MCF 10A (cell line): Measurements from ENCODE around the gene KLHL35. TPM values are rescaled to one million over a fixed set of nuclear protein-coding genes. Genes with fewer than 3 reads are reported as not detected.
A peak's percentile ranks its signal among the peaks of the same experiment; 100 is the strongest.

Experiments
- BruUV-seq: library from RNA; stranded (reverse); fragments of 400-500 nt; replicated peaks from 2 replicates; lab custom pipeline; 2021; lab: Mats Ljungman, UMichigan
- CTCF ChIA-PET: fragments of 300-600 bp; sonication (Branson Sonifier 250); formaldehyde crosslinking; extraction: SDS; loops from one replicate; lab custom pipeline; 2021; ENCODE audit warnings: antibody characterized with exemption, inconsistent platforms; lab: Yijun Ruan, JAX
- POLR2A ChIA-PET: fragments of 300-600, 350-650 bp; sonication (Branson Sonifier 250); formaldehyde crosslinking; extraction: SDS; loops from one replicate; lab custom pipeline; 2020; ENCODE audit warnings: antibody characterized with exemption, inconsistent platforms; lab: Yijun Ruan, JAX
- DNase-seq: peaks from one replicate; pipeline ENCODE4 v3.0.0-alpha.2; 2018; ENCODE audit not compliant: unreplicated experiment
- H3K27ac Mint-ChIP-seq: one replicate; pipeline ENCODE4 v1.8.0; 2022; ENCODE audit warnings: mild to moderate bottlenecking, low read depth, mixed read lengths; ENCODE audit not compliant: unreplicated experiment
- H3K27me3 Mint-ChIP-seq: one replicate; pipeline ENCODE4 v1.8.0; 2022; ENCODE audit warnings: mixed read lengths; ENCODE audit not compliant: insufficient read depth, unreplicated experiment
- H3K36me3 Mint-ChIP-seq: one replicate; pipeline ENCODE4 v1.8.0; 2022; ENCODE audit warnings: mild to moderate bottlenecking, moderate library complexity, mixed read lengths; ENCODE audit not compliant: insufficient read depth, unreplicated experiment
- H3K4me1 Mint-ChIP-seq: one replicate; pipeline ENCODE4 v1.8.0; 2022; ENCODE audit warnings: mixed read lengths; ENCODE audit not compliant: insufficient read depth, unreplicated experiment
- H3K4me3 Mint-ChIP-seq: one replicate; pipeline ENCODE4 v1.8.0; 2022; ENCODE audit warnings: mild to moderate bottlenecking, moderate library complexity, mixed read lengths; ENCODE audit not compliant: unreplicated experiment
- H3K9me3 Mint-ChIP-seq: one replicate; pipeline ENCODE4 v1.8.0; 2022; ENCODE audit warnings: mixed read lengths; ENCODE audit not compliant: unreplicated experiment
- intact Hi-C: fragments of 100-400 bp; cut with micrococcal nuclease; formaldehyde crosslinking; loops from 2 replicates; pipeline ENCODE4 v1.14.1; 2022
- total RNA-seq: library from RNA; stranded (reverse); gene quantifications from 2 replicates; pipeline ENCODE4 v1.2.3, GENCODE V29; 2022
- TF ChIP-seq, protein P1 (sequence below): fragments of 200-600 bp; IDR thresholded peaks from one replicate; pipeline ENCODE4 v1.8.0; 2022; ENCODE audit warnings: antibody characterized with exemption, mild to moderate bottlenecking; ENCODE audit not compliant: unreplicated experiment

Gene KLHL35
- total RNA-seq, 1 experiment from 2014 or later: not detected

DNA sequence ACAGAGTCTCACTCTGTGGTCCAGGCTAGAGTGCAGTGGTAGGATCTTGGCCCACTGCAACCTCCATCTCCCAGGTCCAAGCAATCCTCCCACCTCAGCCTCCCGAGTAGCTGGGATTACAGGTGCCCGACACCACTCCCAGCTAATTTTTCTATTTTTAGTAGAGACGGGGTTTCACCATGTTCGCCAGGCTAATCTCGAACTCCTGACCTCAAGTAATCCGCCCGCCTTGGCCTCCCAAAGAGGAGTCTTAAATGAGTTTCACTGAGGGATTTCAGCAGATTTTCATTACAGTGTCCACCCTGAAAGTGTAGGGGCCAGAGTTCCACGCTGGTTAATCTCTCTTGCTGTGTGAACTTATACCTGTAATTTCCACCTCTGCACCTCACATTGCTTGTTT lies 34.1 kb downstream of the KLHL35 start:
- Mint-ChIP-seq H3K36me3 (peaks cover 46% of the 10 kb centered on the region), H3K4me3 (peak overlapping the region; percentile 95), H3K4me1 (peaks cover 25% of the 10 kb centered on the region), H3K27me3 (no peaks in the 10 kb centered on the region), H3K27ac (peak overlapping the region; percentile 99), H3K9me3 (no peaks in the 10 kb centered on the region)
- intact Hi-C loops: no loop called here
- POLR2A ChIA-PET: interaction anchor here (0.6 to 3.2 kb wide), 6 partner anchors 9 to 461 kb away, joined by 3 to 15 read pairs (median 8); partner anchors contain the start of gene SERPINH1
- BruUV-seq: no TSS peak
- CTCF ChIA-PET: interaction anchor here (0.6 to 2.6 kb wide), 6 partner anchors 9 to 1843 kb away, joined by 3 to 19 read pairs (median 5); no protein-coding TSS in a partner anchor
- TF ChIP-seq, protein P1, sequence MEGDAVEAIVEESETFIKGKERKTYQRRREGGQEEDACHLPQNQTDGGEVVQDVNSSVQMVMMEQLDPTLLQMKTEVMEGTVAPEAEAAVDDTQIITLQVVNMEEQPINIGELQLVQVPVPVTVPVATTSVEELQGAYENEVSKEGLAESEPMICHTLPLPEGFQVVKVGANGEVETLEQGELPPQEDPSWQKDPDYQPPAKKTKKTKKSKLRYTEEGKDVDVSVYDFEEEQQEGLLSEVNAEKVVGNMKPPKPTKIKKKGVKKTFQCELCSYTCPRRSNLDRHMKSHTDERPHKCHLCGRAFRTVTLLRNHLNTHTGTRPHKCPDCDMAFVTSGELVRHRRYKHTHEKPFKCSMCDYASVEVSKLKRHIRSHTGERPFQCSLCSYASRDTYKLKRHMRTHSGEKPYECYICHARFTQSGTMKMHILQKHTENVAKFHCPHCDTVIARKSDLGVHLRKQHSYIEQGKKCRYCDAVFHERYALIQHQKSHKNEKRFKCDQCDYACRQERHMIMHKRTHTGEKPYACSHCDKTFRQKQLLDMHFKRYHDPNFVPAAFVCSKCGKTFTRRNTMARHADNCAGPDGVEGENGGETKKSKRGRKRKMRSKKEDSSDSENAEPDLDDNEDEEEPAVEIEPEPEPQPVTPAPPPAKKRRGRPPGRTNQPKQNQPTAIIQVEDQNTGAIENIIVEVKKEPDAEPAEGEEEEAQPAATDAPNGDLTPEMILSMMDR: no peak
- no peak for DNase-seq

DNA sequence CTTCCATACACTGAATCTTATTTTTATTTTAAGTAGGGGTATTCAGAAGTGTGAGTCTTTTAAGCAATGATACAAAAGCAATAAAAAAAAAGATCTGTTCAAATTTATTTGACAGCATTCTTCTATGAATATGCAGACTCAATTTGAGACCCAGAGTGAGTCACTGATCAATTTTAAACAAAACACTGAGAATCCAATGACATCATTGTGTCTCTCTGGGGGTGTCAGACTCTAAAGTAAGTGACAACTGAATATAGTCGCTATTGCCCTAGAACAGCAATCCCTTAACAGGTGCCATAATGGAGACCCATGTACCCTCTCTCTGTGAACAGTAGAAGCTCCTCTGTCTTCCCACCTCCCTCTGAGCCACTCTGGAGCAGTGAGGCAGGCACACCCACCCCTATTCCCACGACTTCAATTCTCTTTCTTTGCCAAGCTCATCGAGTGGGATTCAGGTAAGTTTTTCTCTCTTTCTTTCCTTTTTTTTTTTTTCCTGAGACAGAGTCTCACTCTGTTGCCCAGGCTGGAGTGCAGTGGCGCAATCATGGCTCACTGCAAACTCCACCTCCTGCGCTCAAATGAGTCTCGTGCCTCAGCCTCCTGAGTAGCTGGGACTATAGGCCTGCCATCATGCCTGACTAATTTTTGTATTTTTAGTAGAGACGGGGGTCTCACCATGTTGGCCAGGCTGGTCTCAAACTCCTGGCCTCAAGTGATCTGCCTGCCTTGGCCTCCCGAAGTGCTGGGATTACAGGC lies 38.7 kb downstream of the KLHL35 start:
- no peaks in the 10 kb centered on the region for H3K4me1 Mint-ChIP-seq
- no peak for DNase-seq
- no TSS peak for BruUV-seq
- H3K9me3 Mint-ChIP-seq: no peaks in the 10 kb centered on the region
- intact Hi-C loops: no loop called here
- no peak overlapping the region for H3K27ac Mint-ChIP-seq
- H3K4me3 Mint-ChIP-seq: no peak overlapping the region
- H3K36me3 Mint-ChIP-seq: peaks cover 3% of the 10 kb centered on the region
- H3K27me3 Mint-ChIP-seq: no peaks in the 10 kb centered on the region
- ChIA-PET POLR2A (no interaction called here), CTCF (interaction anchor here (0.8 kb wide), 1 partner anchor 136 kb away, joined by 3 read pairs; no protein-coding TSS in a partner anchor)
- TF ChIP-seq, protein P1: no peak

- no TSS peak for BruUV-seq
- no peaks in the 10 kb centered on the region for H3K27me3 Mint-ChIP-seq
- H3K36me3 Mint-ChIP-seq: no peaks in the 10 kb centered on the region
- no peak overlapping the region for H3K4me3 Mint-ChIP-seq
- POLR2A ChIA-PET: interaction anchor here (1.6 to 3.3 kb wide), 2 partner anchors 11 to 110 kb away, joined by 6 to 15 read pairs; no protein-coding TSS in a partner anchor
- no peaks in the 10 kb centered on the region for H3K4me1 Mint-ChIP-seq
- no peak overlapping the region for H3K27ac Mint-ChIP-seq
- intact Hi-C loops: loop anchor here (2.0 kb wide), 1 partner anchor 55 kb away; no protein-coding TSS in a partner anchor
- TF ChIP-seq, protein P1: no peak
- no peak for DNase-seq
- CTCF ChIA-PET: interaction anchor here (0.6 to 13.7 kb wide), 12 partner anchors 8 to 431 kb away, joined by 3 to 453 read pairs (median 14); no protein-coding TSS in a partner anchor
- H3K9me3 Mint-ChIP-seq: no peaks in the 10 kb centered on the region
Observed at GRCh38 chr11:75389925-75390324, 43.1 kb downstream of the KLHL35 start.

DNA sequence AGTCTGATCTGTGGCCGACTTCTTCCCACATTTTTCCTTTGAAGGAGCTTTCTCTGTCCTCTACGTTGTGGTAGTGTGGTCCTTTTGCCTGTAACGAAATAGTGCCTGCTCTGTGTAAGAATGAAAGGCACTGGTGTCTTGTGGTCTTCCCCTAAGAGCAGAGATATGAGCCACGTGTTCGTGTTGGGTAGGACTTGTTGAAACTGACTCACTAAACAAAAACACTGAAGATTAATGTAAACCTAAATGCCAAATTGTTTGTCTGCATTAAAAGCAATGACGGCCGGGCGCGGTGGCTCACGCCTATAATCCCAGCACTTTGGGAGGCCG lies 43.8 kb downstream of the KLHL35 start:
- DNase-seq: no peak
- intact Hi-C loops: loop anchor here (2.0 kb wide), 1 partner anchor 56 kb away; no protein-coding TSS in a partner anchor
- no peaks in the 10 kb centered on the region for H3K36me3 Mint-ChIP-seq
- H3K9me3 Mint-ChIP-seq: no peaks in the 10 kb centered on the region
- ChIA-PET POLR2A (interaction anchor here (1.6 to 3.3 kb wide), 2 partner anchors 11 to 109 kb away, joined by 6 to 15 read pairs; no protein-coding TSS in a partner anchor), CTCF (interaction anchor here (0.6 to 13.7 kb wide), 30 partner anchors 8 to 448 kb away, joined by 3 to 453 read pairs (median 6); no protein-coding TSS in a partner anchor)
- H3K27ac Mint-ChIP-seq: no peak overlapping the region
- H3K4me3 Mint-ChIP-seq: no peak overlapping the region
- TF ChIP-seq, protein P1: no peak
- no peaks in the 10 kb centered on the region for H3K27me3 Mint-ChIP-seq
- no TSS peak for BruUV-seq
- peaks cover 4% of the 10 kb centered on the region for H3K4me1 Mint-ChIP-seq
